ENCODE measurements around the gene CEACAM5.

The CEACAM5 gene

DNA sequence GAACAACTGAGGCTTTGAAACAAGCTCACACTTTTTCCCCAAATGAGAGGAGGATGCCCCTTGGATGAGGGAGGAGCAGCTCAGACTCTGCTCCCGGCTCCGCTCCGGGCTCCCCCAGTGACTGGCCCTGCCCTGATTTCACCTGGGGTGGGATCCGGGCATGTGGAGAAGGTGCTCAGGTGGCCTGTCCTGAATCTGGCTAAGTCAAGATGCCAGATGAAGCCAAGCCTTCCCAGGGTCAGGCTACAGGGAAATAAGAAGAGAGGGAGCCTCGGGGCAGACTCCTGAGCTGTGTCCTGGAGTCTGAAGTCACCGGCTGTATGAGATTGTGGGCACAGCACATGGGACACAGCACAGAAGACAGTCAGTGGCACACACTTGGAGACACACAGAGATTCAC lies 10.3 kb downstream of the CEACAM5 start:
- peaks cover 6% of the 10 kb centered on the region for H3K27me3 Mint-ChIP-seq (ENCODE audit: low read depth, poor library complexity)
- no peak overlapping the region for H3K4me3 Mint-ChIP-seq
- H3K4me1 Mint-ChIP-seq: no peaks in the 10 kb centered on the region
- peaks cover 81% of the 10 kb centered on the region for H3K9me3 Mint-ChIP-seq
- TF ChIP-seq, protein P1, sequence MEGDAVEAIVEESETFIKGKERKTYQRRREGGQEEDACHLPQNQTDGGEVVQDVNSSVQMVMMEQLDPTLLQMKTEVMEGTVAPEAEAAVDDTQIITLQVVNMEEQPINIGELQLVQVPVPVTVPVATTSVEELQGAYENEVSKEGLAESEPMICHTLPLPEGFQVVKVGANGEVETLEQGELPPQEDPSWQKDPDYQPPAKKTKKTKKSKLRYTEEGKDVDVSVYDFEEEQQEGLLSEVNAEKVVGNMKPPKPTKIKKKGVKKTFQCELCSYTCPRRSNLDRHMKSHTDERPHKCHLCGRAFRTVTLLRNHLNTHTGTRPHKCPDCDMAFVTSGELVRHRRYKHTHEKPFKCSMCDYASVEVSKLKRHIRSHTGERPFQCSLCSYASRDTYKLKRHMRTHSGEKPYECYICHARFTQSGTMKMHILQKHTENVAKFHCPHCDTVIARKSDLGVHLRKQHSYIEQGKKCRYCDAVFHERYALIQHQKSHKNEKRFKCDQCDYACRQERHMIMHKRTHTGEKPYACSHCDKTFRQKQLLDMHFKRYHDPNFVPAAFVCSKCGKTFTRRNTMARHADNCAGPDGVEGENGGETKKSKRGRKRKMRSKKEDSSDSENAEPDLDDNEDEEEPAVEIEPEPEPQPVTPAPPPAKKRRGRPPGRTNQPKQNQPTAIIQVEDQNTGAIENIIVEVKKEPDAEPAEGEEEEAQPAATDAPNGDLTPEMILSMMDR (IDR thresholded peaks at IDR 0.05): no peak
- H3K27ac Mint-ChIP-seq: no peak overlapping the region
- DNase-seq: no peak
- no peaks in the 10 kb centered on the region for H3K36me3 Mint-ChIP-seq (ENCODE audit: low read depth)

DNA sequence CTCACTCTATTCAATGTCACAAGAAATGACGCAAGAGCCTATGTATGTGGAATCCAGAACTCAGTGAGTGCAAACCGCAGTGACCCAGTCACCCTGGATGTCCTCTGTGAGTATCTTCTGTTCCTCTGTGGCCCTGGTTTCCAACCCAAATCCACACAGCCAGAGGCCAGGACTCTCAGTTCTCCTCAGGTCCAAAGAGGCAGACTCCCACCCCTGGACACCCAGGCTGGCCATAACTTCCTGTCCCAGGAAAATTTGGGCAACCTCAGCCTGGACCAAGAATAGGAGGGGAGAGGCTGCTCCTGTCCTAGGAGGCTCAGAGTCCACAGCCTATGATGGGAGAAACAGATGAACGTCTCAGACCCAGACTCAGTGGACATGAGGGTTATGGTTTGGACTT lies 11.7 kb downstream of the CEACAM5 start:
- H3K36me3 Mint-ChIP-seq (ENCODE audit: low read depth): no peaks in the 10 kb centered on the region
- H3K27me3 Mint-ChIP-seq (ENCODE audit: low read depth, poor library complexity): peaks cover 5% of the 10 kb centered on the region
- peaks cover 78% of the 10 kb centered on the region for H3K9me3 Mint-ChIP-seq

DNA sequence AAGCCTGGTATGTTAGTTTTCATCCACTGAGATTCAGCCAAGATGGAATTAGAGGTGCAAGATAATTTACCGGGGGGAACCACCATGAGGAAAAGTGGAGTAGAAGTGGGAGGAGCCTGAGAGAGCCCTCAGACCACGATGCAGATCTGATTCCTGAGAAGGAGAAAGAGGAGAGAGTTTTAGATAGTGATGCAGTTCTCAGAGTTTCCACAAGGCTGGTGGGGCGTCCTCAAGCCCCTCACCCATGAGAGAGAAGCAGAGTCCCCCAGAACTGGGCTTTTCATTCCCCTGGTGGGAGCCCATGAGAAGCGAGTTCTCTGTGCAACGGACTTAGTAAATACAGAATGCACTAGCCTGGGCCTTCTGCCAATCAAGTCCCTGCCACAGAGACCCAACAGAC lies 18.1 kb downstream of the CEACAM5 start:
- no peak overlapping the region for H3K27ac Mint-ChIP-seq
- no peak overlapping the region for H3K4me3 Mint-ChIP-seq
- no peaks in the 10 kb centered on the region for H3K36me3 Mint-ChIP-seq (ENCODE audit: low read depth)
- no peaks in the 10 kb centered on the region for H3K4me1 Mint-ChIP-seq
- DNase-seq: no peak
- H3K9me3 Mint-ChIP-seq: peaks cover 72% of the 10 kb centered on the region
- TF ChIP-seq, protein P1 (IDR thresholded peaks at IDR 0.05): no peak
- peaks cover 6% of the 10 kb centered on the region for H3K27me3 Mint-ChIP-seq (ENCODE audit: low read depth, poor library complexity)

More for the DNA sequence above, 11.7 kb downstream of the CEACAM5 start:
- DNase-seq: no peak
- H3K4me3 Mint-ChIP-seq: no peak overlapping the region
- TF ChIP-seq, protein P1 (IDR thresholded peaks at IDR 0.05): no peak
- no peak overlapping the region for H3K27ac Mint-ChIP-seq
- H3K4me1 Mint-ChIP-seq: no peaks in the 10 kb centered on the region

DNA sequence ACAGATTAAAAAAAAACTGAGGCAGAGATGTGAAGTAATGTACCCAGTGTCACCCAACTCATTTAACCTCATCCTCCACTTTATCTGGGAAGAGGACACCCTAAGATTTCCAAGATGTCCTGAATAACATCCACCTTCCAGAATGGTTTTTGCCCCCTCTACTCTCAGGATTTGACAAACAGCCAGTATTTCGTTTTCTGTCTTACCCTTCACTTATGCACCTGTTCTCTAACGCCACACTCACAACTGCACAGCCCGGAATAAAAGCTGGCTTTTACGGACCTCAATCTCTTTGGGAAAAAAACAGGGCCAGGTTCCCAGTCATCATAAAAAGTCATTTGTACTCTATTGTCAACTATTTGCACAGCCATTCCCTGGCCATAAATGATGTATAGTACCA lies 25.7 kb downstream of the CEACAM5 start:
- DNase-seq: no peak
- no peaks in the 10 kb centered on the region for H3K36me3 Mint-ChIP-seq (ENCODE audit: low read depth)
- no peaks in the 10 kb centered on the region for H3K4me1 Mint-ChIP-seq
- H3K4me3 Mint-ChIP-seq: no peak overlapping the region
- peaks cover 84% of the 10 kb centered on the region for H3K9me3 Mint-ChIP-seq
- H3K27me3 Mint-ChIP-seq (ENCODE audit: low read depth, poor library complexity): peaks cover 15% of the 10 kb centered on the region
- TF ChIP-seq, protein P1 (IDR thresholded peaks at IDR 0.05): no peak
- H3K27ac Mint-ChIP-seq: no peak overlapping the region

DNA sequence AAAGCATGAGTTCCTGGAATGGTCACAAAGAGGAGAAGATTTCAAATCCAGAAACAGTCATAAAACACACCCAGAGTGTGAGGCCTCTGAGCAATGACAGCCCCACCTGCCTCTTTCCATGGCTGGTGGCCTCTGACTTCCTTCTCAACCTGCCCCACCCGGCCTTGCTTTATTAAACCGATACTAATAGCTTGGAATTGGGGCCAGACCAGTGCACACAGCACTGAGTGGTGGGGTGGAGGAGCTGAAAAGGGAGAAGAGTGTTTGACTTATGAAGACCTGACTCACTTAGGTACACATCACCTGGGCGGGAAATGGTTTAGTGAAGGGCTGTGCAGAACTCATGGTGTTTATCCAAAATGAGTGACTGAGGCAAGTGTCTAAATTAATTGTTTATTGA lies 26.2 kb downstream of the CEACAM5 start:
- H3K9me3 Mint-ChIP-seq: peaks cover 85% of the 10 kb centered on the region
- DNase-seq: no peak
- no peak overlapping the region for H3K27ac Mint-ChIP-seq

DNA sequence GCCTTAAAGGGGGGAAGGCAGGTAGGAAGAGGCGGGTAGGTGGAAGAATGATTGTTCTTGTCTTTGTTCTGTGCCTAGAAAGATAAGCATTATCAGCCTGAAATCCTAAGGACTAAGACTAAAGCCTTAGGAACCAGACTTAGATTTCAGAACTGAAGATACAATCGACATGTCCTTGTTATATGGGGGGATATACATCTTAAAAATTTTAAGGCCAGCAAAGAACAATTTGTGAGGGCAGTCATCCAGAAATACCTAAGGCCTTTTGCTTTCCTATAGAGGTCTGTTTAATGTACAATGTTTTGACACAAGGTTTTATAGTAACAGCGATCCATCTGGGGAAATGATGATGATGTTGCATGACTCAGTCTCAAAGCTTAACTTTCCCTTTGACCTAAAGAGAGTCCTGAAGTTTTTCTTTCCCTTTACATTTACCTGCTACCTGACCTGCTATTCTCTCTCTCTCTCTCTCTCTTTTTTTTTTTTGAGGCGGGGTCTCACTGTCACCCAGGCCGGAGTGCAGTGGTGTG lies 26.7 kb downstream of the CEACAM5 start:
- DNase-seq: no peak
- TF ChIP-seq, protein P1 (IDR thresholded peaks at IDR 0.05): no peak
- Mint-ChIP-seq H3K27me3 (ENCODE audit: low read depth, poor library complexity) (peaks cover 13% of the 10 kb centered on the region), H3K4me3 (no peak overlapping the region), H3K4me1 (no peaks in the 10 kb centered on the region), H3K27ac (no peak overlapping the region), H3K36me3 (ENCODE audit: low read depth) (no peaks in the 10 kb centered on the region), H3K9me3 (peaks cover 85% of the 10 kb centered on the region)

More for the DNA sequence above, 26.2 kb downstream of the CEACAM5 start:
- no peaks in the 10 kb centered on the region for H3K4me1 Mint-ChIP-seq
- peaks cover 15% of the 10 kb centered on the region for H3K27me3 Mint-ChIP-seq (ENCODE audit: low read depth, poor library complexity)
- no peak overlapping the region for H3K4me3 Mint-ChIP-seq
- TF ChIP-seq, protein P1 (IDR thresholded peaks at IDR 0.05): no peak
- no peaks in the 10 kb centered on the region for H3K36me3 Mint-ChIP-seq (ENCODE audit: low read depth)
